SK-N-SH (cell line): ENCODE measurements around the gene TJP3. TPM values are rescaled to one million over a fixed set of nuclear protein-coding genes. Genes with fewer than 3 reads are reported as not detected.

Source experiments
- CTCF ChIA-PET: fragments of 300-600, 350-600 bp; formaldehyde crosslinking; extraction: SDS; loops from one replicate; lab custom pipeline; 2021; lab: Yijun Ruan, JAX
- POLR2A ChIA-PET: fragments of 350-600 bp; sonication (Branson Sonifier 250); formaldehyde crosslinking; extraction: SDS; loops from one replicate; lab custom pipeline; 2020; ENCODE audit warnings: antibody characterized with exemption, inconsistent platforms; lab: Yijun Ruan, JAX
- DNase-seq: peaks from one replicate; pipeline ENCODE4 v3.0.0; 2012
- H2AFZ ChIP-seq: fragments of 200-600 bp; sonication (generic); 2 replicates; pipeline ENCODE4 v1.8.1; 2016; ENCODE audit warnings: antibody characterized with exemption, mild to moderate bottlenecking, low read depth
- H3F3A ChIP-seq: fragments of 200-600 bp; sonication (generic); replicated peaks from 2 replicates; pipeline ENCODE3; 2016; ENCODE audit warnings: antibody characterized with exemption, mild to moderate bottlenecking; ENCODE audit not compliant: insufficient read depth
- H3K27ac ChIP-seq, 2 experiments: fragments of 200-500 bp in 1 of 2; fragments of 200-600 bp in 1 of 2; sonication (Bioruptor generic) in 1 of 2; sonication (generic), shearing (Covaris generic) in 1 of 2; 2 replicates each; pipeline versions ENCODE4 v1.5.1 to v1.6.1; 2014 to 2016; ENCODE audit warnings: low read depth in 2 of 2, inconsistent platforms in 1 of 2, low read length in 1 of 2, mild to moderate bottlenecking in 1 of 2, mixed read lengths in 1 of 2
- H3K27me3 ChIP-seq: fragments of 200-600 bp; sonication (generic), shearing (Covaris generic); 2 replicates; pipeline ENCODE4 v1.6.1; 2016; ENCODE audit warnings: mixed run types; ENCODE audit not compliant: insufficient read depth
- H3K36me3 ChIP-seq, 2 experiments: fragments of 200-500 bp in 1 of 2; fragments of 200-600 bp in 1 of 2; sonication (Bioruptor generic) in 1 of 2; sonication (generic) in 1 of 2; replicated peaks in 1 of 2; 2 replicates each; pipeline versions ENCODE3 to v1.5.1; 2014 to 2016; ENCODE audit warnings: low read length in 1 of 2, mild to moderate bottlenecking in 1 of 2; ENCODE audit not compliant: insufficient read depth in 2 of 2, control insufficient read depth in 1 of 2
- H3K4me1 ChIP-seq, 2 experiments: fragments of 200-500 bp in 1 of 2; fragments of 200-600 bp in 1 of 2; sonication (Bioruptor generic) in 1 of 2; sonication (generic), shearing (Covaris generic) in 1 of 2; 2 replicates each; pipeline versions ENCODE4 v1.5.1 to v1.6.1; 2014 to 2016; ENCODE audit warnings: low read depth in 1 of 2, low read length in 1 of 2, mixed run types in 1 of 2; ENCODE audit not compliant: insufficient read depth in 2 of 2, control insufficient read depth in 1 of 2
- H3K4me2 ChIP-seq: fragments of 200-600 bp; sonication (generic), shearing (Covaris generic); 2 replicates; pipeline ENCODE4 v1.6.1; 2017; ENCODE audit warnings: mixed run types
- H3K4me3 ChIP-seq, 2 experiments: fragments of 200-500 bp in 1 of 2; fragments of 200-600 bp in 1 of 2; sonication (Bioruptor generic) in 1 of 2; sonication (generic), shearing (Covaris generic) in 1 of 2; 2 replicates each; pipeline versions ENCODE4 v1.5.1 to v1.8.1; 2014 to 2016; ENCODE audit warnings: low read depth in 2 of 2, inconsistent platforms in 1 of 2, low read length in 1 of 2, mild to moderate bottlenecking in 1 of 2, mixed read lengths in 1 of 2, moderate library complexity in 1 of 2
- H3K79me2 ChIP-seq: fragments of 200-600 bp; sonication (generic); 2 replicates; pipeline ENCODE4 v1.8.1; 2017; ENCODE audit warnings: mild to moderate bottlenecking; ENCODE audit not compliant: insufficient read depth
- H3K9ac ChIP-seq: fragments of 200-600 bp; sonication (generic); 2 replicates; pipeline ENCODE4 v1.6.1; 2017; ENCODE audit warnings: mixed run types
- H3K9me2 ChIP-seq: fragments of 200-600 bp; sonication (generic); 2 replicates; pipeline ENCODE4 v1.6.1; 2017; ENCODE audit warnings: mixed run types
- H3K9me3 ChIP-seq: fragments of 200-600 bp; sonication (generic); 2 replicates; pipeline ENCODE4 v1.6.1; 2017; ENCODE audit warnings: mixed run types, mild to moderate bottlenecking, moderate library complexity
- H4K20me1 ChIP-seq: fragments of 200-600 bp; sonication (generic); 2 replicates; pipeline ENCODE4 v1.6.1; 2017; ENCODE audit warnings: mild to moderate bottlenecking, mixed run types; ENCODE audit not compliant: insufficient read depth
- CHD2 ChIP-seq: fragments of 150-350 bp; IDR thresholded peaks from 2 replicates; pipeline ENCODE4 v1.6.1; 2018; ENCODE audit warnings: low read length; ENCODE audit not compliant: partially characterized antibody
- CTCF ChIP-seq: fragments of 200-600 bp; sonication (generic); IDR thresholded peaks from 2 replicates; pipeline ENCODE4 v1.6.1; 2017; ENCODE audit warnings: antibody characterized with exemption, mild to moderate bottlenecking, moderate library complexity
- GABPA ChIP-seq: IDR thresholded peaks from 2 replicates; pipeline ENCODE4 v1.4.0; 2012; ENCODE audit warnings: low read depth, mild to moderate bottlenecking
- GATA2 ChIP-seq: sonication (generic); formaldehyde crosslinking; IDR thresholded peaks from 2 replicates; pipeline ENCODE4 v1.5.0; 2020; ENCODE audit warnings: mild to moderate bottlenecking, missing genetic modification reagents
- IRF3 ChIP-seq: fragments of 150-350 bp; IDR thresholded peaks from 2 replicates; pipeline ENCODE4 v1.6.1; 2016; ENCODE audit warnings: mild to moderate bottlenecking, low read depth, low read length
- JUND ChIP-seq: IDR thresholded peaks from 2 replicates; pipeline ENCODE4 v1.4.0; 2012
- MAX ChIP-seq: IDR thresholded peaks from 2 replicates; pipeline ENCODE4 v1.4.0; 2012; ENCODE audit warnings: low read depth
- NFIC ChIP-seq: IDR thresholded peaks from 2 replicates; pipeline ENCODE4 v1.4.0; 2012; ENCODE audit warnings: borderline replicate concordance
- PBX3 ChIP-seq: IDR thresholded peaks from 2 replicates; pipeline ENCODE4; 2012
- RAD21 ChIP-seq: IDR thresholded peaks from 2 replicates; pipeline ENCODE4 v1.6.1; 2012; ENCODE audit warnings: mild to moderate bottlenecking, low read length
- RCOR1 ChIP-seq: fragments of 150-350 bp; IDR thresholded peaks from 2 replicates; pipeline ENCODE4 v1.6.1; 2017; ENCODE audit warnings: antibody characterized with exemption, low read length
- RFX5 ChIP-seq: IDR thresholded peaks from 2 replicates; pipeline ENCODE4 v1.6.1; 2012; ENCODE audit warnings: mild to moderate bottlenecking, improper control_type of control experiment, low read length
- RXRA ChIP-seq: IDR thresholded peaks from 2 replicates; pipeline ENCODE4 v1.4.0; 2012; ENCODE audit warnings: low read depth, mild to moderate bottlenecking, borderline replicate concordance
- SMC3 ChIP-seq: IDR thresholded peaks from 2 replicates; pipeline ENCODE4 v1.6.1; 2012; ENCODE audit warnings: low read depth, low read length, improper control_type of control experiment
- WGBS: methylation state at CpG from one replicate; pipeline ENCODE4 v1.1.6; 2017; ENCODE audit warnings: low lambda C conversion rate; 5-methylcytosine and 5-hydroxymethylcytosine counted together
- polyA plus RNA-seq, 3 experiments: library from polyadenylated mRNA; depleted of rRNA; stranded (reverse); fragments of >200 nt; gene quantifications; 2 replicates each; pipeline ENCODE4 v1.2.3, GENCODE V29; 2012

The TJP3 gene
- polyA plus RNA-seq, 1 of the 3 experiments (the other 2 are of a cell fraction) = 0.36 TPM

- POLR2A ChIA-PET = no interaction called here
- 96% methylated on average over 18 of the region's 18 CpGs for WGBS
- no peaks in the 10 kb centered on the region for H3K9me3 ChIP-seq
- CTCF ChIA-PET = no interaction called here
- no peaks in the 10 kb centered on the region for H3K9me2 ChIP-seq
- DNase-seq = no peak
- no peak overlapping the region for H3K27ac ChIP-seq
- no peaks in the 10 kb centered on the region for H3K27me3 ChIP-seq
- H3K36me3 ChIP-seq = peaks cover 0 to 11% of the 10 kb centered on the region in 2 experiments
- H3K9ac ChIP-seq = no peak overlapping the region
- H3F3A ChIP-seq = no peaks in the 10 kb centered on the region
- H3K4me1 ChIP-seq = peaks cover 0 to 2% of the 10 kb centered on the region in 2 experiments; a peak in 1 of 4 replicates
- H3K4me3 ChIP-seq = no peak overlapping the region
- H3K4me2 ChIP-seq = no peak overlapping the region
- TF ChIP-seq GATA2 (CRISPR knock-in tag) = no peak
- TF ChIP-seq CTCF = no peak
- TF ChIP-seq JUND = no peak
- TF ChIP-seq RAD21 = no peak
- no peak for TF ChIP-seq IRF3
- TF ChIP-seq GABPA = no peak
- TF ChIP-seq NFIC = no peak
- TF ChIP-seq MAX = no peak
- TF ChIP-seq RCOR1 = no peak
- TF ChIP-seq RXRA = no peak
- TF ChIP-seq CHD2 = no peak
- no peak for TF ChIP-seq SMC3
- no peak for TF ChIP-seq PBX3
- TF ChIP-seq RFX5 = no peak
- H3K79me2 ChIP-seq = no peaks in the 10 kb centered on the region
- no peak overlapping the region for H2AFZ ChIP-seq
- peaks cover 8% of the 10 kb centered on the region for H4K20me1 ChIP-seq
These were observed 44.3 kb upstream of the TJP3 start for GRCh38 chr19:3663838-3664237.
